ENCODE results near the gene SH3TC2.
"Not testable (repeated sequence)": the region's sequence is repeated elsewhere in the genome, so short reads cannot be mapped to it uniquely, and the experiment has no call there.

Gene SH3TC2

DNA sequence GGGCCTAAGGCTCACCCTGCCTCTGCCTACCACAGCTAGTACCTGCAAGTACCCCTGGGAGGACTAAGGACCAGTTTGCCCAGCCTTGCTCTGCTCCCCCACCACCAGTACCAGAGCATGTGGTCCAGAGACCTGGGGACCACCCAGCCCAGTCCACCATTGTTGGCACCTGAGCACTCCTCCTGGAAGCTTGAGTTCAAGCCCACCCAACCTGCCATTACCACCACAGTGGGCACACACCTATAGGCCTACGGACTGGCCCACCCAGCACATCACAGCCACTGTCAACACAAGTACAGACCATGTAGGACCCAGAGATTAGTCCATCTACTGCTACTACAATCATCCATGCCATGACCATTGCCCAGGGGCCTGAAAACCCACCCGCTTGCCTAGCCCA lies 30.8 kb upstream of the SH3TC2 start:
- no peak for DNase-seq (ENCODE audit: extremely low read depth, low read depth)
- TF ChIP-seq, protein P1, sequence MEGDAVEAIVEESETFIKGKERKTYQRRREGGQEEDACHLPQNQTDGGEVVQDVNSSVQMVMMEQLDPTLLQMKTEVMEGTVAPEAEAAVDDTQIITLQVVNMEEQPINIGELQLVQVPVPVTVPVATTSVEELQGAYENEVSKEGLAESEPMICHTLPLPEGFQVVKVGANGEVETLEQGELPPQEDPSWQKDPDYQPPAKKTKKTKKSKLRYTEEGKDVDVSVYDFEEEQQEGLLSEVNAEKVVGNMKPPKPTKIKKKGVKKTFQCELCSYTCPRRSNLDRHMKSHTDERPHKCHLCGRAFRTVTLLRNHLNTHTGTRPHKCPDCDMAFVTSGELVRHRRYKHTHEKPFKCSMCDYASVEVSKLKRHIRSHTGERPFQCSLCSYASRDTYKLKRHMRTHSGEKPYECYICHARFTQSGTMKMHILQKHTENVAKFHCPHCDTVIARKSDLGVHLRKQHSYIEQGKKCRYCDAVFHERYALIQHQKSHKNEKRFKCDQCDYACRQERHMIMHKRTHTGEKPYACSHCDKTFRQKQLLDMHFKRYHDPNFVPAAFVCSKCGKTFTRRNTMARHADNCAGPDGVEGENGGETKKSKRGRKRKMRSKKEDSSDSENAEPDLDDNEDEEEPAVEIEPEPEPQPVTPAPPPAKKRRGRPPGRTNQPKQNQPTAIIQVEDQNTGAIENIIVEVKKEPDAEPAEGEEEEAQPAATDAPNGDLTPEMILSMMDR (IDR thresholded peaks at IDR 0.05; ENCODE audit: low read depth, low read length, missing control alignments) = no peak
- no peak overlapping the region for H3K4me3 ChIP-seq (replicated peaks; ENCODE audit: low read depth, low read length)

DNA sequence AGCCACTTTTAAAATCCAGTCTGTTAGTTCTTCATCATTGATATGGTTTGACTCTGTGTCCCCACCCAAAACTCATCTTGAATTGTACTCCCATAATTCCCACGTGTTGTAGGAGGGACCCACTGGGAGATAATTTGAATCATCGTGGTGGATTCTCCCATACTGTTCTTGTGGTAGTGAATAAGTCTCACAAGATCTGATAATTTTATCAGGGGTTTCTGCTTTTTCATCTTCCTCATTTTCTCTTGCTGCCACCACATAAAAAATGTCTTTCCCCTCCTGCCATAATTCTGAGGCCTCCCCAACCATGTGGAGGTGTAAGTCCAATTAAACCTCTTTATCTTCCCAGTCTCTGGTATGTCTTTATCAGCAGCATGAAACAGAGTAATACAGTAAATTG lies 26.9 kb upstream of the SH3TC2 start:
- H3K4me3 ChIP-seq (replicated peaks; ENCODE audit: low read depth, low read length) = no peak overlapping the region
- TF ChIP-seq, protein P1 (IDR thresholded peaks at IDR 0.05; ENCODE audit: low read depth, low read length, missing control alignments) = no peak
- no peak for DNase-seq (ENCODE audit: extremely low read depth, low read depth)

DNA sequence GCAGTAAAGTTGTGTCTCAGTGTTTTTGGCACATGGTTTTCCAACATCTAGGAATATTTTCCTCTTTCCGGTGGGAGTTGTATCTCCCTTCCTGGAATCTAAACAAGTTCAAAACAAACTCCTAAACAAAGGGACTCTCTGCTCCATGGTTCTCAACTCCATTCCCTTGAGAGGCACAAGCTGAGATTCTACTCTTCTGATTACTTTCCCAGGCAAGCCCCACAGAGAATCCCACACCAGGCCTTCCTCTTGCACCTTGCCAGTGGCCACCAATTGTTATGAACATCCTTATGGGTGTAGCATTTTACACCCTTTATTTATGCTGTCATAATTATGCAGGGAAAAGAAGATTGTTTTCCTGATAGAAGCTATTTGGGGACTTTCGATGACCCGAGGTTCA lies 25.8 kb upstream of the SH3TC2 start:
- no peak overlapping the region for H3K4me3 ChIP-seq (replicated peaks; ENCODE audit: low read depth, low read length)
- TF ChIP-seq, protein P1 (IDR thresholded peaks at IDR 0.05; ENCODE audit: low read depth, low read length, missing control alignments) = no peak
- DNase-seq (ENCODE audit: extremely low read depth, low read depth) = no peak

DNA sequence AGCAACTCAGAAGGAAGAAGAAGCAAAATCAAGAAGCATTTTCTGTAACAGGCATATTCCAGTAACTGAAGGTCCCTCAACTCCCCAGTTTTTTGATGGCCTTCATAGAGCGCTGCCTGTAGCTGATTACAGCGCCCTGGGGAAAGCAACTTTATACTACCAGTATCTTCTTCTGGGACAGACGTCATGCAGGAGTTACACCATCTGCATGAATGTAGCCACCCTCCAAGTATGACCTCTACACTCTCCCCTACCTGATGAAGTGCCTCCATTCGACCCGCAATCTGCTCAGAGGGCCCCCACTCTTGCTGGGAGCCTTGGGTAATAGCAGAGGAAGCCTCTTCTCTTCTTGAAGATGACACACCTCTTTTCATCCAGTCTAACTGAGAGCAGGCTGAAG lies 21.0 kb upstream of the SH3TC2 start:
- no peak overlapping the region for H3K4me3 ChIP-seq (replicated peaks; ENCODE audit: low read depth, low read length)
- TF ChIP-seq, protein P1 (IDR thresholded peaks at IDR 0.05; ENCODE audit: low read depth, low read length, missing control alignments) = no peak
- no peak for DNase-seq (ENCODE audit: extremely low read depth, low read depth)

DNA sequence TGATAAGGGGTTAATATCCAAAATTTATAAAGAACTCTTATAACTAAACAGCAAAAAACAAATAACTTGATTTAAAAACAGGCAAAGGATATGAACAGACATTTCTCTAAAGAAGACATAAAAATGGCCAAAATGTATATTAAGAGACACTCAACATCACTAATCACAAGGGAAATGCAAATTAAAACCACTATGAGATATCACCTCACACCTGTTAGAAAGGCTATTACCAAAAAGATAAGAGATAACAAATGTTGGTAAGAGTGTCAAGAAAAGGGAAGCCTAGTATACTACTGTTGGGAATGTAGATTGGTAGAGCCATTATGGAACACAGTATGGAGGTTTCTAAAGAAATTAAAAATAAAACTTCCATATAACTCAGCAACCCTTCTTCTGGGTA lies 19.4 kb upstream of the SH3TC2 start:
- no peak overlapping the region for H3K4me3 ChIP-seq (replicated peaks; ENCODE audit: low read depth, low read length)
- TF ChIP-seq, protein P1 (IDR thresholded peaks at IDR 0.05; ENCODE audit: low read depth, low read length, missing control alignments) = no peak
- no peak for DNase-seq (ENCODE audit: extremely low read depth, low read depth)

DNA sequence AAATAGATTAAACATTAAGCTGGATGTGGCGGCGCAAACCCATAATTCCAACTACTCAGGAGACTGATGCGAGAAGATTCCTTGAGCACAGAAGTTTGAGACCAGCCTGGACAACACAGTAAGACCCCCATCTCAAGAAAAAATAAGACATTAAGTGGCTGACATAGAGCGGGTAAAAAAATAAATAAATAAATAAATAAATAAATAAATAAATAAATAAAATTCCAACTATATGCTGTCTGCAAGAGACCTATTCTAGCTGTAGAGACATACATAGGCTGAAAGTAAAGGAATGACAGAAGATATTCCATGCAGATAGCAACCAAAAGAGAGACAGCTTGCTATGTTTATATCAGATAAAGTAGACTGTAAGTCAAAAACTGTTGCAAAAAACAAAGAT lies 17.4 kb upstream of the SH3TC2 start:
- DNase-seq (ENCODE audit: extremely low read depth, low read depth) = no peak
- no peak overlapping the region for H3K4me3 ChIP-seq (replicated peaks; ENCODE audit: low read depth, low read length)
- TF ChIP-seq, protein P1 (IDR thresholded peaks at IDR 0.05; ENCODE audit: low read depth, low read length, missing control alignments) = no peak

DNA sequence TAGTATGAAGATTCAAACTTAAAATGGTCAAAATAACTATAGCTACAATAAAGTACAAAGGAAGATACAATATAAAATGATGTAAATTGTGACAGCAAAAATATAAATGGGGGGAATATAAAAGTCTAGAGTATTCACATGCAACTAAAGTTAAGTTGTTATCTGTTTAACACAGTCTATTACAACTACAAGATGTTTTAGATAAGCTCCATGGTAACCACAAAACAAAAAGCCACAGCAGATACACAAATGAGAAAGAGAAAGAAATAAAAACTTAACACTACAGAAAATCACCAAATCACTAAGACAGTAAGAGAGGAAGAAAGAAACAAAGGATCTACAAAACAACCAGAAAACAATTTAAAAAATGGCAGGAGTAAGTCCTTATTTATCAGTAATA lies 17.0 kb upstream of the SH3TC2 start:
- H3K4me3 ChIP-seq (replicated peaks; ENCODE audit: low read depth, low read length) = no peak overlapping the region
- DNase-seq (ENCODE audit: extremely low read depth, low read depth) = no peak
- TF ChIP-seq, protein P1 (IDR thresholded peaks at IDR 0.05; ENCODE audit: low read depth, low read length, missing control alignments) = no peak

DNA sequence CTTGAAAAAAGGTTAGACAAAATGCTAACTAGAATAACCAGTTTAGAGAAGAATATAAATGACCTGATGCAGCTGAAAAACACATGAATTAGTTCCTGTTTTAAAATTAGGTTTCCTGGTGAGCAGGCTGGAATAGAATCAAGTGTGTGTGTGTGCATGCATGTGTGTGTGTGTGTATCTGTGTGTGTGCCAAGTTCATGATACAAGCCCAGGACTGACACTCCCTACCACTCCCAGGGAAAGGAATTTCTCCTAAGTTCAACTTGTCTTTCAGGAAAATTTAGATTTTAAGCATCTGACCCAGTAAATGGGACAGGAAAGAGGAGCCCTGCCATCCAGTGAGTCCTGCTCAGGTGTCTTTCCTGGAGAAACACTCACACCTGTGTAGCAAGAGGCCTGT lies 11.2 kb upstream of the SH3TC2 start:
- not testable (repeated sequence) for H3K4me3 ChIP-seq (replicated peaks; ENCODE audit: low read depth, low read length); DNase-seq (ENCODE audit: extremely low read depth, low read depth)

Measured in HFF-Myc (cell line).